GM12891 (cell line): ENCODE data around the gene EYA2.

Experiments used
- POLR2AphosphoS5 ChIP-seq: IDR thresholded peaks from 2 replicates; pipeline ENCODE4 v1.6.1; 2011; ENCODE audit warnings: low read depth, low read length, control low read depth
- POU2F2 ChIP-seq: IDR thresholded peaks from 2 replicates; pipeline ENCODE4 v1.6.1; 2011; ENCODE audit warnings: low read depth, mild to moderate bottlenecking, control low read depth, low read length, moderate library complexity

- TF ChIP-seq POU2F2 (no peak), POLR2AphosphoS5 (no peak)
These were observed 332.5 kb downstream of the EYA2 start for GRCh38 chr20:47227119-47227518.
